HL-60 (cell line): ENCODE measurements around the gene CACNA2D1.

ENCODE experiments used
- CTCF ChIP-seq: IDR thresholded peaks from one replicate; pipeline ENCODE4 v1.5.1; 2011; ENCODE audit warnings: low read length, control low read depth, inconsistent platforms; ENCODE audit not compliant: insufficient read depth
- POLR2AphosphoS5 ChIP-seq: IDR thresholded peaks from 2 replicates; pipeline ENCODE4 v1.6.1; 2012; ENCODE audit warnings: low read depth

GRCh38 chr7:81957517-81957916 lies 486.1 kb downstream of the CACNA2D1 start:
- no peak for TF ChIP-seq CTCF
- no peak for TF ChIP-seq POLR2AphosphoS5
